ENCODE measurements around the gene NAA35. TPM values are rescaled to one million over a fixed set of nuclear protein-coding genes. Genes with fewer than 3 reads are reported as not detected.

NAA35 gene
- total and polyA plus RNA-seq, 2 experiments from 2014 or later, result 29.2 to 31.6 TPM

DNA sequence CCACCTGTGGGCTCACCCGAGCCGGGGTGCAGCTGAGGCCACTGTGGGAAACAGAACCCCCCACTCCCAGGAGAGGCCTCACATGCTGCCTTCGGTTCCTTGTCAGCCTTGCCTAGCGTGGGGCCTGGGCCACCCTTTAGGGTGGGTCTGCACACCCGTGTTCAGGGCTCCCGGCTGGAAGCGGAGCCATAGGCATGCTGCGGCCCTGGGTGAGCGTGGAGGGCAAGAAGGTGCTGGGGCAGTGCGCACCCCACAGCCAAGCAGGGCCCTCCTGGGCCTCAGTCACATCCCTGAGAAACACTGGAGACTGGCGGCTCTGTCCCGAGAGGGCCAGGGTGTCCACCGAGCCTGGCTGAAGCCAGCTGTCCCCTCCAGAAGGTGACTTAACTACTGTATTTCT is 116.5 kb downstream of the NAA35 start:
- Mint-ChIP-seq H3K9me3 (no peaks in the 10 kb centered on the region; the same call in 2 of the 3 replicates), H3K4me1 (no peaks in the 10 kb centered on the region; the same call in 2 of the 3 replicates), H3K36me3 (ENCODE audit: low read depth) (peaks cover 17% of the 10 kb centered on the region; the same call in 2 of the 3 replicates), H3K4me3 (no peak overlapping the region), H3K27ac (no peak overlapping the region), H3K27me3 (ENCODE audit: insufficient read depth, low read depth, poor library complexity) (no peaks in the 10 kb centered on the region)
- Histone ChIP-seq H3K4me1 (ENCODE audit: insufficient read depth) (peaks cover 2% of the 10 kb centered on the region; the same call in 1 of the 2 replicates), H2AFZ (no peak overlapping the region), H3K79me2 (replicated peaks; ENCODE audit: insufficient read depth) (peaks cover 14% of the 10 kb centered on the region), H3K27me3 (ENCODE audit: insufficient read depth) (no peaks in the 10 kb centered on the region), H3K36me3 (ENCODE audit: insufficient read depth) (no peaks in the 10 kb centered on the region), H3K4me2 (no peak overlapping the region), H4K20me1 (replicated peaks; ENCODE audit: insufficient read depth) (peaks cover 3% of the 10 kb centered on the region; the same call in 1 of the 2 replicates), H3K4me3 (no peak overlapping the region), H3F3A (replicated peaks; ENCODE audit: low read depth) (no peaks in the 10 kb centered on the region), H3K9me2 (ENCODE audit: insufficient read depth) (no peaks in the 10 kb centered on the region), H3K27ac (ENCODE audit: low read depth) (no peak overlapping the region)
- TF ChIP-seq EZH2phosphoT487 (IDR thresholded peaks at IDR 0.05; ENCODE audit: unreplicated experiment), result no peak
- TF ChIP-seq REST (IDR thresholded peaks at IDR 0.05; ENCODE audit: unreplicated experiment), result no peak
- TF ChIP-seq POLR2AphosphoS5 (IDR thresholded peaks at IDR 0.05; ENCODE audit: low read depth), result no peak
- TF ChIP-seq EZH2 (IDR thresholded peaks at IDR 0.05; ENCODE audit: low read depth, unreplicated experiment), result no peak
- TF ChIP-seq NANOG (IDR thresholded peaks at IDR 0.05; ENCODE audit: borderline replicate concordance), result no peak
- no peak for TF ChIP-seq ZNF331 (CRISPR knock-in tag; IDR thresholded peaks at IDR 0.05; ENCODE audit: low read depth)
- TF ChIP-seq, protein P1, sequence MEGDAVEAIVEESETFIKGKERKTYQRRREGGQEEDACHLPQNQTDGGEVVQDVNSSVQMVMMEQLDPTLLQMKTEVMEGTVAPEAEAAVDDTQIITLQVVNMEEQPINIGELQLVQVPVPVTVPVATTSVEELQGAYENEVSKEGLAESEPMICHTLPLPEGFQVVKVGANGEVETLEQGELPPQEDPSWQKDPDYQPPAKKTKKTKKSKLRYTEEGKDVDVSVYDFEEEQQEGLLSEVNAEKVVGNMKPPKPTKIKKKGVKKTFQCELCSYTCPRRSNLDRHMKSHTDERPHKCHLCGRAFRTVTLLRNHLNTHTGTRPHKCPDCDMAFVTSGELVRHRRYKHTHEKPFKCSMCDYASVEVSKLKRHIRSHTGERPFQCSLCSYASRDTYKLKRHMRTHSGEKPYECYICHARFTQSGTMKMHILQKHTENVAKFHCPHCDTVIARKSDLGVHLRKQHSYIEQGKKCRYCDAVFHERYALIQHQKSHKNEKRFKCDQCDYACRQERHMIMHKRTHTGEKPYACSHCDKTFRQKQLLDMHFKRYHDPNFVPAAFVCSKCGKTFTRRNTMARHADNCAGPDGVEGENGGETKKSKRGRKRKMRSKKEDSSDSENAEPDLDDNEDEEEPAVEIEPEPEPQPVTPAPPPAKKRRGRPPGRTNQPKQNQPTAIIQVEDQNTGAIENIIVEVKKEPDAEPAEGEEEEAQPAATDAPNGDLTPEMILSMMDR (conservative IDR thresholded peaks at IDR 0.05; ENCODE audit: low read depth in 2 of 2), result no peak
- TF ChIP-seq, protein P2, sequence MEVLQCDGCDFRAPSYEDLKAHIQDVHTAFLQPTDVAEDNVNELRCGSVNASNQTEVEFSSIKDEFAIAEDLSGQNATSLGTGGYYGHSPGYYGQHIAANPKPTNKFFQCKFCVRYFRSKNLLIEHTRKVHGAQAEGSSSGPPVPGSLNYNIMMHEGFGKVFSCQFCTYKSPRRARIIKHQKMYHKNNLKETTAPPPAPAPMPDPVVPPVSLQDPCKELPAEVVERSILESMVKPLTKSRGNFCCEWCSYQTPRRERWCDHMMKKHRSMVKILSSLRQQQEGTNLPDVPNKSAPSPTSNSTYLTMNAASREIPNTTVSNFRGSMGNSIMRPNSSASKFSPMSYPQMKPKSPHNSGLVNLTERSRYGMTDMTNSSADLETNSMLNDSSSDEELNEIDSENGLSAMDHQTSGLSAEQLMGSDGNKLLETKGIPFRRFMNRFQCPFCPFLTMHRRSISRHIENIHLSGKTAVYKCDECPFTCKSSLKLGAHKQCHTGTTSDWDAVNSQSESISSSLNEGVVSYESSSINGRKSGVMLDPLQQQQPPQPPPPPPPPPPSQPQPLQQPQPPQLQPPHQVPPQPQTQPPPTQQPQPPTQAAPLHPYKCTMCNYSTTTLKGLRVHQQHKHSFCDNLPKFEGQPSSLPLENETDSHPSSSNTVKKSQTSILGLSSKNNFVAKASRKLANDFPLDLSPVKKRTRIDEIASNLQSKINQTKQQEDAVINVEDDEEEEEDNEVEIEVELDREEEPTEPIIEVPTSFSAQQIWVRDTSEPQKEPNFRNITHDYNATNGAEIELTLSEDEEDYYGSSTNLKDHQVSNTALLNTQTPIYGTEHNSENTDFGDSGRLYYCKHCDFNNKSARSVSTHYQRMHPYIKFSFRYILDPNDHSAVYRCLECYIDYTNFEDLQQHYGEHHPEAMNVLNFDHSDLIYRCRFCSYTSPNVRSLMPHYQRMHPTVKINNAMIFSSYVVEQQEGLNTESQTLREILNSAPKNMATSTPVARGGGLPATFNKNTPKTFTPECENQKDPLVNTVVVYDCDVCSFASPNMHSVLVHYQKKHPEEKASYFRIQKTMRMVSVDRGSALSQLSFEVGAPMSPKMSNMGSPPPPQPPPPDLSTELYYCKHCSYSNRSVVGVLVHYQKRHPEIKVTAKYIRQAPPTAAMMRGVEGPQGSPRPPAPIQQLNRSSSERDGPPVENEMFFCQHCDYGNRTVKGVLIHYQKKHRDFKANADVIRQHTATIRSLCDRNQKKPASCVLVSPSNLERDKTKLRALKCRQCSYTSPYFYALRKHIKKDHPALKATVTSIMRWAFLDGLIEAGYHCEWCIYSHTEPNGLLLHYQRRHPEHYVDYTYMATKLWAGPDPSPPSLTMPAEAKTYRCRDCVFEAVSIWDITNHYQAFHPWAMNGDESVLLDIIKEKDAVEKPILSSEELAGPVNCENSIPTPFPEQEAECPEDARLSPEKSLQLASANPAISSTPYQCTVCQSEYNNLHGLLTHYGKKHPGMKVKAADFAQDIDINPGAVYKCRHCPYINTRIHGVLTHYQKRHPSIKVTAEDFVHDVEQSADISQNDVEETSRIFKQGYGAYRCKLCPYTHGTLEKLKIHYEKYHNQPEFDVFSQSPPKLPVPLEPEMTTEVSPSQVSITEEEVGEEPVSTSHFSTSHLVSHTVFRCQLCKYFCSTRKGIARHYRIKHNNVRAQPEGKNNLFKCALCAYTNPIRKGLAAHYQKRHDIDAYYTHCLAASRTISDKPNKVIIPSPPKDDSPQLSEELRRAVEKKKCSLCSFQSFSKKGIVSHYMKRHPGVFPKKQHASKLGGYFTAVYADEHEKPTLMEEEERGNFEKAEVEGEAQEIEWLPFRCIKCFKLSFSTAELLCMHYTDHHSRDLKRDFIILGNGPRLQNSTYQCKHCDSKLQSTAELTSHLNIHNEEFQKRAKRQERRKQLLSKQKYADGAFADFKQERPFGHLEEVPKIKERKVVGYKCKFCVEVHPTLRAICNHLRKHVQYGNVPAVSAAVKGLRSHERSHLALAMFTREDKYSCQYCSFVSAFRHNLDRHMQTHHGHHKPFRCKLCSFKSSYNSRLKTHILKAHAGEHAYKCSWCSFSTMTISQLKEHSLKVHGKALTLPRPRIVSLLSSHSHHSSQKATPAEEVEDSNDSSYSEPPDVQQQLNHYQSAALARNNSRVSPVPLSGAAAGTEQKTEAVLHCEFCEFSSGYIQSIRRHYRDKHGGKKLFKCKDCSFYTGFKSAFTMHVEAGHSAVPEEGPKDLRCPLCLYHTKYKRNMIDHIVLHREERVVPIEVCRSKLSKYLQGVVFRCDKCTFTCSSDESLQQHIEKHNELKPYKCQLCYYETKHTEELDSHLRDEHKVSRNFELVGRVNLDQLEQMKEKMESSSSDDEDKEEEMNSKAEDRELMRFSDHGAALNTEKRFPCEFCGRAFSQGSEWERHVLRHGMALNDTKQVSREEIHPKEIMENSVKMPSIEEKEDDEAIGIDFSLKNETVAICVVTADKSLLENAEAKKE (CRISPR knock-in tag; IDR thresholded peaks at IDR 0.05), result no peak
- TF ChIP-seq STAT1 (IDR thresholded peaks at IDR 0.05; ENCODE audit: unreplicated experiment), result no peak
- no peak for TF ChIP-seq CREB1 (CRISPR knock-in tag; IDR thresholded peaks at IDR 0.05; ENCODE audit: low read depth)
- TF ChIP-seq JUNB (IDR thresholded peaks at IDR 0.05; ENCODE audit: unreplicated experiment), result no peak
- no peak for TF ChIP-seq ZNF114 (CRISPR knock-in tag; IDR thresholded peaks at IDR 0.05)
- TF ChIP-seq ETS1 (IDR thresholded peaks at IDR 0.05), result no peak
- ATAC-seq (0 out of 3 replicates have a peak, but pooled peaks have one; percentile 27), DNase-seq (ENCODE audit: low spot score) (no peak)

Data from GM23338 (cell line).